SIG-M5 treated with dmso at 0.1 percent for 504 hours (cell line): Measurements from ENCODE around the gene FNDC3A.
A peak's percentile ranks its signal among the peaks of the same experiment; 100 is the strongest.
"Not testable (repeated sequence)": the region's sequence is repeated elsewhere in the genome, so short reads cannot be mapped to it uniquely, and the experiment has no call there.

ENCODE experiments used
- DNase-seq: peaks from one replicate; lab custom pipeline; 2025; ENCODE audit not compliant: unreplicated experiment; lab: John Stamatoyannopoulos, UW

The FNDC3A gene

DNA sequence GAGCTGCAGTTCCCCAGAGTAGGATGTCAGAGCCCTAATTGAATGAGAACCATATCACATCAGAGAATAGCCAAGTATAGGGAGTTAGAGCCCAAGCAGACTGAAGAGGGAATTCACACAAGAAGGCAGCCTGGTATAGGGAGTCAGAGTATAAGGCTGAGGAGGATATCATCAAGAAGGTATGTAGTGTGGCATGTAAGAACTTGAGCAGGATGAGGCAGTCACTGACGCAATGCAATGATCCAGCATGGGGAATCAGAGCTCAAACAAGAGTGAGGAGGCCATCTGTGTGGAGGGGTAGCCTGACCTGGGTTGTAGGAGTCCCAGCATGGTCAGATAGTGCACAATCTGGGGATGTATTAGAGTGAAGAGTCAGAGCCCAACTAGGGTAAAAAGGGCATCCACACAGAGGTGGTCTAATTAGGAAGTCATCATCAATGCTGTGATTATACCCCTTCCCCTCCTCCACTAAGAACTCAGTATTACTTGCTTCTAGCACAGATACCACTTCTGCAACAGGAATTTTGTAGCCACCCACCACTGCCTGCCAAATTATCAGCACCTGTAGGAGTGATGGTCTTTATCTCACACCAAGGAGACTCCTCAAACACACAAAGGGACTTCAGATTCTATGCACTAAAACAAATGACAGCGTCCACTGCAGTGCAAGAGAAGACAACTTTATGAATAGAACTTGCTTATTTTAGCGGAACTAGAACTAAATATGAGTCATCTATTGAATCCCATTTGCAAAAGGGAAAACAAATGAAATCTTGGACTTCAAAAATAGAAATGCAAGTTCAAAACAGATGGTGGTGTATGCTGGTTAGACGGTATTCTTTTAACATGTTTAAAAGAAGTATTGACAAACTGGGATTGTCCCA, 107.2 kb downstream of the FNDC3A start:
- no peak for DNase-seq

- DNase-seq = no peak
Observed at GRCh38 chr13:49084961-49085360, 109.2 kb downstream of the FNDC3A start.

- no peak for DNase-seq
Observed at GRCh38 chr13:49086722-49087121, 111.0 kb downstream of the FNDC3A start.

DNA sequence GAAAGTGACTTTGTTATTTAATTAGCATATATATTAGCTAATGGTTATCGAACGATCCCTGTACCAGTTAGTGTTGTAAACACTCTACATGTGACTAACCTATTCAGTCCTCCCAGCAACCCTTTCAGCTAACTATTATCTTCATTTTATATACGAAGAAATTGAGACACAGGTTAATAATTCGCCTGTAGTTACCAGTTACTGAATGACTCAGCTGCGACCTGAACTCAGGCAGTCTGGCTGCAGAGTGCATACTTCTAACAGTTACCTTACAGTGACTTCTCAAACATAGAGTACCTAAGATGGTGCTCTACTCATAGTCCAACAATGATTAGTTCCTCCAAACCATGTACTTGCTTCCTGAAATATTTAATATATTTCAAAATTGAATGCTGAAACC, 117.7 kb downstream of the FNDC3A start:
- DNase-seq = no peak

GRCh38 chr13:49097374-49097773, 121.7 kb downstream of the FNDC3A start:
- no peak for DNase-seq

- no peak for DNase-seq
Observed at GRCh38 chr13:49098198-49098597, 122.5 kb downstream of the FNDC3A start.

- peak; percentile 25 for DNase-seq
Observed at GRCh38 chr13:49098771-49099512, 123.2 kb downstream of the FNDC3A start.

DNA sequence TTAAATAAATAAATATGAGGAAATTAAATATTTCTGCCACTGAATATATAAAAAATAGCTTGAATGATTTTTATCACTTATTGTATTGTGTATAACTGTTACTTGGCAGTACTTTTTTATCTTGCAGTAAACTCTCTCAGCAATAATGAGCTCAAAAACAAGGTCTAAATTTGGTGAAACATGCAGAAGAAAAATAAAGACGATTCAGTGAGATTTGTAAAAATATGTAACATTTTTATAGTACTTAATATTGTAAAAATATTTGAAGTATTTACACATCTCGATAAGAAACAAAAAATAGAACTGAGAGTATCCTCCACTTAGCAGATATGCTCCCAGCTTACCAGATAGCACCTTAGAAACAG, 123.8 kb downstream of the FNDC3A start:
- DNase-seq = no peak

GRCh38 chr13:49100637-49101570, 125.2 kb downstream of the FNDC3A start:
- no peak for DNase-seq

DNA sequence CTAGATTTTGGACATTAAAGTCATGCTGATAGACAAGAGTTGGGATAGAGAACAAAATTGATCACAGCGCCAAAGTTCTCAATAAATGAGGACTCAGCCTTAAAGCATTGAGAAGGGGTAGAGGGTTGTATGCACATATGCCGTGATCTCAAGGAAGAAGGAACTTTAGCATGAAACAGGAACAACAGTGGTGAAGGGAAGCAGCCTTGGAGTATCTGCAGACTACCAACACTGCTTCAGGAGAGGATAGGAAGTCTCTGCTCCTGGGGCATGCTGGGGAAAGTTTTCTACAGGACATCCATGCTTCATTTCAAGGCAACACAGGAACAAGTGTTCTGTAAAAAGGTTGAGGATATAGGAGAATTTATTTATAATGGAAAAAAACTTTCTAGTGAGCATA, 132.5 kb downstream of the FNDC3A start:
- DNase-seq = no peak

GRCh38 chr13:49110122-49110912, 134.6 kb downstream of the FNDC3A start:
- DNase-seq = peak; percentile 95

- DNase-seq = no peak
Observed at GRCh38 chr13:49110913-49111170, 135.1 kb downstream of the FNDC3A start.

GRCh38 chr13:49112782-49113525, 137.2 kb downstream of the FNDC3A start:
- peak; percentile 76 for DNase-seq

DNA sequence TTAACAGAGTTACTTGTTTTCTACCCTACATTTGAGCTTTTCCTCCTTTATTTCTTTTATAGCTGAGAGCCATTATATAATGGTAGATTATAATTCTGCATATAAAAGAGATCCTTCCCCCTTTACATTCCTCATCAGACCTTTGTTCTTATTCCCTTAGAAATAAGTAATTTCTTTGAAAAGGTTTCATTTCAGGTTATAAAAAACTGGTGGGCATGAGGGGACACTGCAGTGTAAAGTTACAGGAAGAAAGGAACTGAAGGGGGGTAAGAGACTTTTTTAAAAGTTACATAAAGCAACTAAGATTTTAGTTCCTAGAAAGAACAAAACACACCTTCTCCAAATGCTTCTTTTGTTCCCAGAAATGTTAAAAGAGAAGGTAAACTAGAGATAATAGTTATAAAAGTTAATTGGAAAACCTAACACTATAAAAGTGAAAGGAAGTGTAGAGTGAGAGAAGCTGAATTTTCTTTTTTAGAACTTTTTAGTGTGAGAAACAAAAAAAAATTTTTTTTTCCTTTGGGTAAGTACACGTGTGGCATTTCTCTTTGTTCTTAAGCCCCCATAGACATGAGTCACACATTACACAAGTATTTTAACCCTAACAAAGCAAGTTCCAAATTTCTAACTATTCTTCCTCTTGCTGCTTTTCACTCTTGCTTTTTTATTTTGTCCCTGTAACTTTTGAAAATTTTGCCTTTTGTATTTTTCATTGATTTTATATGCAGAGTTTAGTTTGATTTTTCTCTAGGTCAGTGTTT, 138.0 kb downstream of the FNDC3A start:
- peak; percentile 83 for DNase-seq

- DNase-seq = no peak
Observed at GRCh38 chr13:49116873-49117272, 141.2 kb downstream of the FNDC3A start.

DNA sequence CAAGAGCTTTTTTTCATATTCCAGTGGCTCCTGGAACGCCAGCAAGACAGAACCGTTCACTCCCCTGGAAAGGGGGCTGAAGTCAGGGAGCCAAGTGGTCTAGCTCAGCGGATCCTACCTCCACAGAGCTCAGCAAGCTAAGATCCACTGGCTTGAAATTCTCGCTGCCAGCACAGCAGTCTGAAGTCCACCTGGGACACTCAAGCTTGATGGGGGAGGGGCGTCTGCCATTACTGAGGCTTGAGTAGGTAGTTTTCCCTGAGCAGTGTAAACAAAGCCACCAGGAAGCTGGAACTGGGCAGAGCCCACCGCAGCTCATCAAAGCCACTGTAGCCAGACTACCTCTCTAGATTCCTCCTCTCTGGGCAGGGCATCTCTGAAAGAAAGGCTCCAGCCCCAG, 142.7 kb downstream of the FNDC3A start:
- DNase-seq = not testable (repeated sequence)

DNA sequence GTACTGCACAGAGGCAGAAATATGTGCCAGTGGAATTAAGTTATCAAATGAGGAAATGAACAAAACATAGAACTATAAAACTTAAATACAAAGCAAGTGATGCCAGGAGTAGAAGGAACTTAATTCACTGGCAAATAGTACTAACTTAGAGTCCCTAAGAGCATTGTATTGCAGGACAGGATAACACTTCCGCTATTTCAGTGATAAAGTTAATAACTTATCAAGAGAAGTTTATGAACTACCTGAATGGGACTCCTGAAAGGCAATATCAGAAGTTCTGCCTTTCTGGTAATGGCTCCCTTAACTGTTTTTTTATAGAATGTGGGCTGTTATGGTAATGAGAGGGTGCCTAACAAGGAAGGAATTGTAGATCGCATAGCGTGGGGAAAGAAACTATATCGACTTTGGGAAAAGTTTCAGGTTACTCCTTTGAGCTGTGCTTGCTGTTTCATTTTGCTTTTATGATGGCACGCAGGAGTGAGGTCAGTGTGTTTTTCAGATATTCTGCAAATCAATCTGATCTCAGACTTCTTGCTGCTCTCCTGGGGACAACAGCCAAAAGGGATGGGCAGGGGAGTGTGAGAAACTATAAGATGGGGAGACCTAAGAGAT, 149.1 kb downstream of the FNDC3A start:
- DNase-seq = no peak

- DNase-seq = no peak
Observed at GRCh38 chr13:49125964-49126524, 150.3 kb downstream of the FNDC3A start.
